GM12878 (cell line): ENCODE data around the gene DDX23. TPM values are rescaled to one million over a fixed set of nuclear protein-coding genes. Genes with fewer than 3 reads are reported as not detected.

Experiments
- BACH1 ChIP-seq: fragments of 450-650 bp; IDR thresholded peaks from 2 replicates; pipeline ENCODE4 v1.6.1; 2017; ENCODE audit warnings: mild to moderate bottlenecking, borderline replicate concordance
- BMI1 ChIP-seq: fragments of 450-650 bp; IDR thresholded peaks from 2 replicates; pipeline ENCODE4 v1.6.1; 2016; ENCODE audit warnings: mild to moderate bottlenecking, moderate library complexity, borderline replicate concordance
- JUND ChIP-seq: IDR thresholded peaks from 2 replicates; pipeline ENCODE4 v1.6.1; 2012; ENCODE audit warnings: low read depth, mild to moderate bottlenecking, low read length, improper control_type of control experiment, moderate library complexity
- NFYA ChIP-seq: IDR thresholded peaks from 2 replicates; pipeline ENCODE4 v1.6.1; 2011; ENCODE audit warnings: low read depth, mild to moderate bottlenecking, low read length, improper control_type of control experiment, borderline replicate concordance
- NR2C1 ChIP-seq: fragments of 450-650 bp; IDR thresholded peaks from 2 replicates; pipeline ENCODE4 v1.6.1; 2017; ENCODE audit warnings: antibody characterized with exemption, mild to moderate bottlenecking, moderate library complexity
- PAX5 ChIP-seq: IDR thresholded peaks from 2 replicates; pipeline ENCODE4 v1.6.1; 2011; ENCODE audit warnings: low read depth, low read length, borderline replicate concordance
- RCOR1 ChIP-seq: conservative IDR thresholded peaks from 2 replicates; pipeline ENCODE4 v1.6.1; 2012; ENCODE audit warnings: low read depth, low read length, improper control_type of control experiment
- RFX5 ChIP-seq: IDR thresholded peaks from 2 replicates; pipeline ENCODE4 v1.6.1; 2011; ENCODE audit warnings: low read depth, low read length, improper control_type of control experiment
- SUZ12 ChIP-seq: fragments of 200-600 bp; sonication (generic); IDR thresholded peaks from one replicate; pipeline ENCODE4 v1.6.1; 2018; ENCODE audit warnings: antibody characterized with exemption, mild to moderate bottlenecking; ENCODE audit not compliant: unreplicated experiment
- TARDBP ChIP-seq: IDR thresholded peaks from 2 replicates; pipeline ENCODE4 v1.6.1; 2016; ENCODE audit warnings: borderline replicate concordance
- TBL1XR1 ChIP-seq: IDR thresholded peaks from 2 replicates; pipeline ENCODE4 v1.6.1; 2012; ENCODE audit warnings: low read depth, low read length, improper control_type of control experiment
- WRNIP1 ChIP-seq: IDR thresholded peaks from 2 replicates; pipeline ENCODE4 v1.6.1; 2011; ENCODE audit warnings: low read depth, low read length, improper control_type of control experiment, borderline replicate concordance
- ZNF217 ChIP-seq: fragments of 450-650 bp; IDR thresholded peaks from 2 replicates; pipeline ENCODE4 v1.6.1; 2017; ENCODE audit warnings: antibody characterized with exemption, mild to moderate bottlenecking
- ZZZ3 ChIP-seq: IDR thresholded peaks from 2 replicates; pipeline ENCODE4 v1.6.1; 2011; ENCODE audit warnings: low read depth; ENCODE audit not compliant: control insufficient read depth, insufficient read length
- polyA plus RNA-seq, 11 experiments: library from polyadenylated mRNA; depleted of rRNA in 4 of 11; unstranded in 6 of 11; stranded (reverse) in 5 of 11; fragments of >200 nt; fragmentation: Nextera tagmentation in 4 of 11; fragmentation: Illumina TruSeq in 1 of 11; extraction: Ambion mirVana in 4 of 11; extraction: Trizol in 1 of 11; gene quantifications; 1 replicate in 1 of 11; 2 replicates in 10 of 11; pipeline versions ENCODE4 v1.2.1 to v1.2.3, GENCODE V29; 2011 to 2016; ENCODE audit warnings: inconsistent platforms in 2 of 11, missing spikeins in 2 of 11, low read depth in 1 of 11
- total RNA-seq, 4 experiments: library from RNA; depleted of rRNA in 3 of 4; stranded (reverse); fragments of >200 nt in 3 of 4; fragmentation: Illumina TruSeq in 1 of 4; extraction: Trizol in 1 of 4; gene quantifications; 2 replicates each; pipeline versions ENCODE4 v1.2.1 to v1.2.3, GENCODE V29; 2013 to 2021
- TF ChIP-seq, protein P1 (sequence below): IDR thresholded peaks from 2 replicates; pipeline ENCODE4 v1.6.1; 2012; ENCODE audit warnings: mild to moderate bottlenecking, low read depth, low read length
- TF ChIP-seq, protein P2 (sequence below): fragments of 450-650 bp; IDR thresholded peaks from 2 replicates; pipeline ENCODE4 v1.6.1; 2017; ENCODE audit warnings: mild to moderate bottlenecking, moderate library complexity
- TF ChIP-seq, protein P3 (sequence below): IDR thresholded peaks from 2 replicates; pipeline ENCODE4 v1.6.1; 2011; ENCODE audit warnings: borderline replicate concordance, low read depth, mild to moderate bottlenecking, moderate library complexity, low read length; ENCODE audit not compliant: insufficient read depth, poor library complexity, severe bottlenecking
- TF ChIP-seq, protein P4 (sequence below): IDR thresholded peaks from 2 replicates; pipeline ENCODE4 v1.6.1; 2011; ENCODE audit warnings: low read depth, low read length, improper control_type of control experiment, borderline replicate concordance

Gene DDX23
- total and polyA plus RNA-seq, 10 of the 15 experiments (the other 5 are each of a cell fraction or from before 2014, with no cell fraction given): 25.8 to 107 (median 77.4) TPM

DNA sequence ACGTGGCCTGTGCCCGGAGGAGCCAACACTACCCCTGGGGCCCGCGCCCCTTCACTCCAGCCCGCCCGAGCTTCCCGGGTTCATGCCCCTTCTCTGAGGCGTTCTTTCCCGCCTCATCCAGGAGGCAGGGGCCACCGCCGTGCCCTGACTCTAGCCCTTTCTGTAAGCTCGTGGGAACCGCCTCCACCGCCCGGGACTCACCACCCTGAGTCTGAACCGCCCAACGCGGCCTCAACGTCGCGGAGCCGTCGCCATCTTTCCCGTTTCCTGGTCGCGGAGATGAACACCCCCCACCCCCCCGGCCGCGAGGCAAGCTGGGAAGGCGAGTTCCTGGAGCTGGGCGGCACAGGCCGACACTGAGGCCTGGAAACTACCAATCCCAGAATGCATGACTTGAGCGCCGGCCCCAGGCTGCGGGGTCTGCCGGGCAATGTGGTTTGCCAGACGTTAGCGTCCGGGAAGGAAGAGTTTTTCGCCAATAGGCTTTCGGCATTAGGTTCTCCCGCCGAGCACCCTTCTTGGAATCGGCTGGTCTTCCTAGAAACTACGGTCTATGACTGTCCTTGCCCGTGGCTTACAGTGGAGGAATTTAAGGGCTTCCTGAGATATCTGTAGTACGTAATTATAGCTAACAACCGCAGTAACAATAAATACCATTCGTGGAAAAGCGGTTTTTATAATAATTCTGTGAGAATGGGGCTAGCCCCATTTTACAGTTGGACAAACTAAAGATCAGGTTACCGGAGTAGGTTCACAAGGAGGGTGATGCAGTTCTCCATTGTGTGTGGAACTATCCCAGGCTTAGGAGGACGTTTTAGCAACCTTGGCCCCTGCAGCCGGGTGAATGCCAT is at the start of gene DDX23 (continued):
- TF ChIP-seq PAX5 (peak; percentile 60; the same call in 1 of the 2 replicates), RFX5 (0 out of 2 replicates have a peak, but pooled peaks have one; percentile 49), BACH1 (peak; percentile 35; the same call in 1 of the 2 replicates), TARDBP (peak; percentile 100), RCOR1 (no peak), BMI1 (no peak), WRNIP1 (no peak), TBL1XR1 (peak; percentile 73; the same call in 1 of the 2 replicates), NR2C1 (peak; percentile 85), ZZZ3 (no peak), ZNF217 (no peak), JUND (no peak), NFYA (no peak), SUZ12 (no peak)
- TF ChIP-seq, protein P1, sequence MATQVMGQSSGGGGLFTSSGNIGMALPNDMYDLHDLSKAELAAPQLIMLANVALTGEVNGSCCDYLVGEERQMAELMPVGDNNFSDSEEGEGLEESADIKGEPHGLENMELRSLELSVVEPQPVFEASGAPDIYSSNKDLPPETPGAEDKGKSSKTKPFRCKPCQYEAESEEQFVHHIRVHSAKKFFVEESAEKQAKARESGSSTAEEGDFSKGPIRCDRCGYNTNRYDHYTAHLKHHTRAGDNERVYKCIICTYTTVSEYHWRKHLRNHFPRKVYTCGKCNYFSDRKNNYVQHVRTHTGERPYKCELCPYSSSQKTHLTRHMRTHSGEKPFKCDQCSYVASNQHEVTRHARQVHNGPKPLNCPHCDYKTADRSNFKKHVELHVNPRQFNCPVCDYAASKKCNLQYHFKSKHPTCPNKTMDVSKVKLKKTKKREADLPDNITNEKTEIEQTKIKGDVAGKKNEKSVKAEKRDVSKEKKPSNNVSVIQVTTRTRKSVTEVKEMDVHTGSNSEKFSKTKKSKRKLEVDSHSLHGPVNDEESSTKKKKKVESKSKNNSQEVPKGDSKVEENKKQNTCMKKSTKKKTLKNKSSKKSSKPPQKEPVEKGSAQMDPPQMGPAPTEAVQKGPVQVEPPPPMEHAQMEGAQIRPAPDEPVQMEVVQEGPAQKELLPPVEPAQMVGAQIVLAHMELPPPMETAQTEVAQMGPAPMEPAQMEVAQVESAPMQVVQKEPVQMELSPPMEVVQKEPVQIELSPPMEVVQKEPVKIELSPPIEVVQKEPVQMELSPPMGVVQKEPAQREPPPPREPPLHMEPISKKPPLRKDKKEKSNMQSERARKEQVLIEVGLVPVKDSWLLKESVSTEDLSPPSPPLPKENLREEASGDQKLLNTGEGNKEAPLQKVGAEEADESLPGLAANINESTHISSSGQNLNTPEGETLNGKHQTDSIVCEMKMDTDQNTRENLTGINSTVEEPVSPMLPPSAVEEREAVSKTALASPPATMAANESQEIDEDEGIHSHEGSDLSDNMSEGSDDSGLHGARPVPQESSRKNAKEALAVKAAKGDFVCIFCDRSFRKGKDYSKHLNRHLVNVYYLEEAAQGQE: 0 out of 2 replicates have a peak, but pooled peaks have one; percentile 35
- TF ChIP-seq, protein P2, sequence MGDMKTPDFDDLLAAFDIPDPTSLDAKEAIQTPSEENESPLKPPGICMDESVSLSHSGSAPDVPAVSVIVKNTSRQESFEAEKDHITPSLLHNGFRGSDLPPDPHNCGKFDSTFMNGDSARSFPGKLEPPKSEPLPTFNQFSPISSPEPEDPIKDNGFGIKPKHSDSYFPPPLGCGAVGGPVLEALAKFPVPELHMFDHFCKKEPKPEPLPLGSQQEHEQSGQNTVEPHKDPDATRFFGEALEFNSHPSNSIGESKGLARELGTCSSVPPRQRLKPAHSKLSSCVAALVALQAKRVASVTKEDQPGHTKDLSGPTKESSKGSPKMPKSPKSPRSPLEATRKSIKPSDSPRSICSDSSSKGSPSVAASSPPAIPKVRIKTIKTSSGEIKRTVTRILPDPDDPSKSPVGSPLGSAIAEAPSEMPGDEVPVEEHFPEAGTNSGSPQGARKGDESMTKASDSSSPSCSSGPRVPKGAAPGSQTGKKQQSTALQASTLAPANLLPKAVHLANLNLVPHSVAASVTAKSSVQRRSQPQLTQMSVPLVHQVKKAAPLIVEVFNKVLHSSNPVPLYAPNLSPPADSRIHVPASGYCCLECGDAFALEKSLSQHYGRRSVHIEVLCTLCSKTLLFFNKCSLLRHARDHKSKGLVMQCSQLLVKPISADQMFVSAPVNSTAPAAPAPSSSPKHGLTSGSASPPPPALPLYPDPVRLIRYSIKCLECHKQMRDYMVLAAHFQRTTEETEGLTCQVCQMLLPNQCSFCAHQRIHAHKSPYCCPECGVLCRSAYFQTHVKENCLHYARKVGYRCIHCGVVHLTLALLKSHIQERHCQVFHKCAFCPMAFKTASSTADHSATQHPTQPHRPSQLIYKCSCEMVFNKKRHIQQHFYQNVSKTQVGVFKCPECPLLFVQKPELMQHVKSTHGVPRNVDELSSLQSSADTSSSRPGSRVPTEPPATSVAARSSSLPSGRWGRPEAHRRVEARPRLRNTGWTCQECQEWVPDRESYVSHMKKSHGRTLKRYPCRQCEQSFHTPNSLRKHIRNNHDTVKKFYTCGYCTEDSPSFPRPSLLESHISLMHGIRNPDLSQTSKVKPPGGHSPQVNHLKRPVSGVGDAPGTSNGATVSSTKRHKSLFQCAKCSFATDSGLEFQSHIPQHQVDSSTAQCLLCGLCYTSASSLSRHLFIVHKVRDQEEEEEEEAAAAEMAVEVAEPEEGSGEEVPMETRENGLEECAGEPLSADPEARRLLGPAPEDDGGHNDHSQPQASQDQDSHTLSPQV: no peak
- TF ChIP-seq, protein P3, sequence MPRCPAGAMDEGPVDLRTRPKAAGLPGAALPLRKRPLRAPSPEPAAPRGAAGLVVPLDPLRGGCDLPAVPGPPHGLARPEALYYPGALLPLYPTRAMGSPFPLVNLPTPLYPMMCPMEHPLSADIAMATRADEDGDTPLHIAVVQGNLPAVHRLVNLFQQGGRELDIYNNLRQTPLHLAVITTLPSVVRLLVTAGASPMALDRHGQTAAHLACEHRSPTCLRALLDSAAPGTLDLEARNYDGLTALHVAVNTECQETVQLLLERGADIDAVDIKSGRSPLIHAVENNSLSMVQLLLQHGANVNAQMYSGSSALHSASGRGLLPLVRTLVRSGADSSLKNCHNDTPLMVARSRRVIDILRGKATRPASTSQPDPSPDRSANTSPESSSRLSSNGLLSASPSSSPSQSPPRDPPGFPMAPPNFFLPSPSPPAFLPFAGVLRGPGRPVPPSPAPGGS: peak; percentile 47
- TF ChIP-seq, protein P4, sequence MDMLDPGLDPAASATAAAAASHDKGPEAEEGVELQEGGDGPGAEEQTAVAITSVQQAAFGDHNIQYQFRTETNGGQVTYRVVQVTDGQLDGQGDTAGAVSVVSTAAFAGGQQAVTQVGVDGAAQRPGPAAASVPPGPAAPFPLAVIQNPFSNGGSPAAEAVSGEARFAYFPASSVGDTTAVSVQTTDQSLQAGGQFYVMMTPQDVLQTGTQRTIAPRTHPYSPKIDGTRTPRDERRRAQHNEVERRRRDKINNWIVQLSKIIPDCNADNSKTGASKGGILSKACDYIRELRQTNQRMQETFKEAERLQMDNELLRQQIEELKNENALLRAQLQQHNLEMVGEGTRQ: no peak
